ENCODE data around the gene RRAS2.
"Not testable (repeated sequence)": the region's sequence is repeated elsewhere in the genome, so short reads cannot be mapped to it uniquely, and the experiment has no call there.

RRAS2 gene

DNA sequence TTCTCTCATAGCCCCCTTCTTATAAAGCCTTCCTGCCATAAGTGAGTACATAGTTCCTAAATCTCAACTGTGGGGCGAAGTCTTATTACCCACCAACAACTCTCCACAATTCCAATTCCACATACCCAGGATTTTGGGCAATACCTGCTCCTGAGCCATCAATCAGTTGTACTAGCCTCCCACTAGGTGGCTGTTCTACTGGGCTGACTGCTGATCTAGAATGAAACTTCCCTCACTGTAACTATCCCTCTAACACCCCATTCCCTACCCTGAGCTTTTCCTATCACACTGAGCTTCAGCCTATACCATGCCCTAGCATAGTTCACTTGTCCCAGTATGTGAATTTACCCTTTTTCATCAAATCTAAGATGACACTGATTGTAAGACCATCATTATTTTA is 52.5 kb downstream of the RRAS2 start:
- no peak for DNase-seq (ENCODE audit: low read depth in 3 of 3)

DNA sequence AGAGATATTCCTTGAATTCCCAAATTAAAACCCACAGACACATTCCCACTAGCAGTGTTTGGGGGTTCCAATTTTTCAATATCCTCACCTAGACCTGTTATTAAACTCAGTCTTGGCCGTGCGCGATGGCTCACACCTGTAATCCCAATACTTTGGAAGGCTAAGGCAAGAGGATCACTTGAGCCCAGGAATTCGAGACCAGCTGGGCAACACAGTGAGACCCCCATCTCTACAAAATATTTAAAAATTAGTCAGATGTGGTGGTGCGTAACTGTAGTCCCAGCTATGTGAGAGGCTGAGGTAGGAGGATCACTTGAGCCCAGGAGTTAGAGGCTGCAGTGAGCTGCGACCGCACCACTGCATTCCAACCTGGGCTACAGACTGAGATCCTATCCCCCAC is 53.3 kb downstream of the RRAS2 start:
- no peak for DNase-seq (ENCODE audit: low read depth in 3 of 3)

DNA sequence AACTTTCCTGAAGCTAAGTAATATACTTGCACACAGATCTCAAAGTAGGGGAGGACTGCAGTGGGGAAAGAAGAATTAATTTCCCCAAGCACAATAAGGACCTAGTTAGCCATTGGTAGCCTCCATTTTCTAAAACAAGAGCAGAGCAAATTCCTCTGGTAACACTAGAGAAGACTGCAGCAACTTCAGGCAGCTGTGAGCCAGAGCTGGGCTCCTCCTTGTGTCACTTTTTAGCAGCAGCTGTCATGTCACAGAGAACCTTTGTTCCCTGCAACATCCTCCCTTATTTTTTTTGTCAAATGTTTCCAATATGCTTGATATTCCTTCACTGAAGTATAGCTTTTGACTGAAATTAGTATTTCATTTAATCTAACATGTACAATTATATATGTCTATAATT is 54.4 kb downstream of the RRAS2 start:
- no peak for DNase-seq (ENCODE audit: low read depth in 3 of 3)

DNA sequence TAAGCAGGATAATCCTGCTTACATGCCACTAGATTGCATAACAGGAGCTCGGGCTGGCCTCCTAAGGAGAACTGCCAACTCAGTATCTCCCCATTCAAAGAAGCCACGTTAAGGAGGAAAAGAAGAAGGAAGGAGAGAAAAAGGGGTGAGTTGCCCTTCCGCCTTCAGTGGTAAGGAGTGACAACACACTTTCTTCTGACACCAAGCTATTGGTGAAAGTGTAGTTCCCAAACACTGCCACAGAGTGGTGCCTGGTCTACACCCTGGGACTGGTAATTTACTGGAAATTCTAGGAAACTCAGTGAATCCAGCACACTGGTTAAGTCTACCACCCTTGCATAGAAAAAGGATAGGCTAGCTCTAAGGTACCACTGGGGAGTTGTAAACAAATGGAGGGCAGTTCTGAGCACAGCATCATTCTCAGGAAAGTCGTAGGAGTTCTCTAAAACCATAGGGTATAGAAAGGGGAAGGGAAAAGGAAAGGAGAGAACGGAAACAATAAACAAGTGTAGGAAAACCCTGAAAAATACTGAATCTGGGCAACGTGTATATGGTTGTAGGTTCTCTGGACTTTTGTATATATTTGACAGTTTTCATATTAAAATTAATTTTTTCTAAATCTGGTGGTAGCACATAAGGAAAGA is 58.2 kb downstream of the RRAS2 start:
- peak; percentile 8 to 12 (median 10) for DNase-seq (ENCODE audit: low read depth in 3 of 3)

DNA sequence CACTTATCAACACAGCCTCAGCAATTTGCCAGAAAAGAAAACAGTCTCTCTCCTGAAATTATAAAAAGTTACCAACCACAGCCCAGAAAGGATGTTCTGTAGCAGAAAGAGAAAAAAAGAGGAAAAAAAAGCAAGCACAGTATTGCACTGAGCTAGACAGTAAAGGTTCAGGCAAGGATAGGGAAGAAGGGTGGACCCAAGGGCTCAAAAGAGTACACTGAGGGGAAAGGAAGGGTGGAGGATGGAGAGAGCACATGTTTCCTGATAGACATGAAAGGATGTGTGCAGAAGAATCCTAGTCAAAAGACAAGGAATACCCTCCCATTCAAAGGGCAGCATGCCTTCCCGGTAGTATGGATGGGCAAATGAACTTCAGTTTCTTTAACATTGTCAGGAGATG is 59.1 kb downstream of the RRAS2 start:
- no peak for DNase-seq (ENCODE audit: low read depth in 3 of 3)

DNA sequence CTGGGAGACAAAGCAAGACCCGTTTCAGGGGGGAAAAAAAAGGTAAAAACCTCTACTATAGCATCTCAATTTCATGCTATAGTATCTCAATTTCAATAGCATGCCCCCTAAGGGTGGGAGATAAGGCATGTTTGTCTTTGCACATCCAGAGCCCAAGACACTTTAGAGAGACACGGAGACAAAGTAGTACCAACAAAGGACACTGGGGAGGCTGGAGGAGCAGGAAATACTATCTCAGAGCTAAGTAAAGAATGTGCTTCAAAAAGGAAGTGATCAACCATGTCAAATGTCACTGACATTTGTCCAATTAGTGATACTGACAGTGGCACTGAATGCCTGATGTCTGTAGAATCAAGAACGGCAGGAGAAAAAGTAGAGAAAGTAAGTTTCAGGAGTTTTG is 68.6 kb downstream of the RRAS2 start:
- no peak for DNase-seq (ENCODE audit: low read depth in 3 of 3)

DNA sequence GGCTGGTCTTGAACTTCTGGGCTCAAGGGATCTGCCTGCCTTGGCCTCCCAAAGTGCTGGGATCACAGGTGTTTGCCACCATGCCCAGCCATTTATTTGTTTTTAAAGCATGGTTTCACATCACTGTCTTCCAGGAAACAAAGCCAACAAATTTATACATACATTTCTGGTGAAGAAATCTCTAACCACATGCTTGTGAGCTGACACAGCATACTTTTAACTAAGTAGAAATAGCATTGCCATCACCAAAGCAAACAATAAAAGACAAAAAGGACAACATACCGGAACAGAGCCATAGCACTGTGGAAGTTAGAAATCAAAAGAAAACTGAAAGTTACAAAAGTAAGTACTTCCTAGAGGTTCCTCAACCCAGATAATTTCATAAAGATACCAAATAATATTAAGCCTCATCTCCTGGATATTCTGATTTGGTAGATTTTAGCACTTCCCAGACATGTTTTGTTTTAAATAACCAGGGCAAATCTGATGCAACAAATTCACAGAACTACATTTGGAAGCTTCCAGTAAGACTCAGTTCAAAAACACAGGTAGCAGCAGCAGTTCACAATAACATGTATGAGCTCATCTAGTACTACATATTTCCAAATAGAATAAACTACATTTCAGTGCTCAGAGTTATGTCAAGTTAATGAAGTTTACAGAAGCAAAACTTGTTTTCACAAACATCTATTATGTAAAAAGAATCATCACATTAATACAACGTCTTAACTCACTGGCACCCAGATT is 70.6 kb downstream of the RRAS2 start:
- no peak for DNase-seq (ENCODE audit: low read depth in 3 of 3)

DNA sequence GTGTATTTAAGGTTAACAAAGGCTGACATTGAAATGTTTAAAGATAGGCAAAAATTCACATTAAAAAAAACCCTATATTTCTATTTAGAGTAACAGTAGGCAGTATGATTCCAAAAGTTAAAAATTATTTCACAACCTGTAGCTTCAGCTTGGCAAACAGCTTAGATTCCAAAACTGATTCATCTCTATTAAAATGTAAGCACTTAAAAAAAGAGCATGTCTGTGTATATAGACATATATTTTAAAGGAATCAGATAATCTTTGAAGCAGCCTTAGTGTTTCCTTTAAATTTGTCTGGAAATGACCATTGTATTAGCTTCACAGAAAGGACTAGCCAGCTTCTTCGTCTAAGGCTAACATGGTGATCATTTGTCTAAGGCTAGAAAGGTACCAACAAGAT is 80.1 kb downstream of the RRAS2 start:
- DNase-seq (ENCODE audit: low read depth in 3 of 3), result not testable (repeated sequence)

DNA sequence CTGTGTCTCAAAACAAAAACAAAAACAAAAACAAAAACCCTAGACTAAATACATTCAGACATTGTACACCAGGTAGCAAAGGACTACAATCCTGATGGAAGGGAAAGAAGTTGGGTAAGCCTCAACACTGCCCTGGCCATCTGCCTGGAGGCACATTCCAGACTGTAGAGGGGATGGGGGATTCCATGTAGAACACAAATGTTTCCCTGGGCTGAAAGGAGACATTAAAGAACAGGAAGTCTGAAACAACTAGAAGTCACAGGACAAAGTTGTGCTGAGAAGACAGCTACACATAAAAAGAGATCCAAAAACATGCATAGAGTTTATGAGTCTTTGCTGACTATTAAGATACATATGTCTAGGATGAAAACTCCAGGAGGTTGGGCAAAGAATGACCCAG is 83.9 kb downstream of the RRAS2 start:
- DNase-seq (ENCODE audit: low read depth in 3 of 3), result no peak

DNA sequence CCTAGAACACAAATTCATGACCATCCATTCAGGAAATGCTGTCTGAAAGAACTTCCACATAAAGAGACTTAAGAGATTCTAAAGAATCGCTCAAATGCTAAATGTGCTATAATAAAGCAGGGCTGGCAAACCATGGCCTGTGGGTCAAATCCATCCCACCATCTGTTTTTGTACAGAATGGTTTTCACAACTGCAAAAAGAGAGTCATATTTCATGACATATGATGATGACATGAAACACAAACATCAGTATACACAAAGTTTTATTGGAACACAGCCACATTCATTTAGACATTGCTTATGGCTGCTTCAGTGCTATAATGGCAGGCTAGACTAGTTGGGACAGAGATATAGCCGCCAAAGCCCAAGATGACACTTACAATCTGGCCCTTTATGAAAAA is 85.1 kb downstream of the RRAS2 start:
- no peak for DNase-seq (ENCODE audit: low read depth in 3 of 3)

DNA sequence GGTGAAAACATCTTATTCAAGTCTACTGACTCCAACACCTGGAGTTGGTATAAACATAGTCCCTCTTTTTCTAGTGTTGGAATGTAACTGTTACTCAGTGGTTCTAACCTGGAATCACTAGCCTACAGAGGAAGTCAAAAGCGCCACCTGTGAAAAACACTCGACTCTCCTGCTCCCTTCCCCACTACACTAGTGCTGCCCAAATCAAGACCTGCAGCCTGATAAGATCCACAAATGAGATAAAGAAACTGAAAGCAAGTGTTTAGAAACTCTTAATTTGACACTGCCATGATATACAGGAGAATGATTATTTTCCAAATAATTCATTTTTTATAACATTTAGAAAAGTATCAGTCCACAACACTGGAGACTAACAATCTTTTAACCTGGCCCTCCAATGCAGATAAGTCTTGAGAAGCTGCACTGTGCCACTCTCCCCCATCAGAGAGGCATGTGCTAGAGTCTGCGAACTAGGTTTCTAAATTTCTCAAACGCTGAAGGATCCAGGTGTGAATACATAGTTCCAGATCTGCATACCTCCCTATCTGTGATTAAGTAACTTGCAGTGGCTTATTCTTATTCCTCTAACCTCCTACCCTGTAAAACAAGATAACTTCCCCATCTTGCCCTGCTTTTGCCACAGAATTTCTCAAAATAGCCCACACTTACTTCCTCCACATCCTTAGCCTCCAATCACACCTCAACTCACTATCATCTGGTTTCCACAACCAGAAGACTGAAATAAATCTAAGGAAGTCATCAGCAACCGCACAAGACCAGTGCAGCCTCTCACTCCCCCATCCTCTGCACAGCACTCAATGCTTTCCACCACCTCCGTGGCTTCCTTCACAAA is 88.1 kb downstream of the RRAS2 start:
- no peak for DNase-seq (ENCODE audit: low read depth in 3 of 3)

DNA sequence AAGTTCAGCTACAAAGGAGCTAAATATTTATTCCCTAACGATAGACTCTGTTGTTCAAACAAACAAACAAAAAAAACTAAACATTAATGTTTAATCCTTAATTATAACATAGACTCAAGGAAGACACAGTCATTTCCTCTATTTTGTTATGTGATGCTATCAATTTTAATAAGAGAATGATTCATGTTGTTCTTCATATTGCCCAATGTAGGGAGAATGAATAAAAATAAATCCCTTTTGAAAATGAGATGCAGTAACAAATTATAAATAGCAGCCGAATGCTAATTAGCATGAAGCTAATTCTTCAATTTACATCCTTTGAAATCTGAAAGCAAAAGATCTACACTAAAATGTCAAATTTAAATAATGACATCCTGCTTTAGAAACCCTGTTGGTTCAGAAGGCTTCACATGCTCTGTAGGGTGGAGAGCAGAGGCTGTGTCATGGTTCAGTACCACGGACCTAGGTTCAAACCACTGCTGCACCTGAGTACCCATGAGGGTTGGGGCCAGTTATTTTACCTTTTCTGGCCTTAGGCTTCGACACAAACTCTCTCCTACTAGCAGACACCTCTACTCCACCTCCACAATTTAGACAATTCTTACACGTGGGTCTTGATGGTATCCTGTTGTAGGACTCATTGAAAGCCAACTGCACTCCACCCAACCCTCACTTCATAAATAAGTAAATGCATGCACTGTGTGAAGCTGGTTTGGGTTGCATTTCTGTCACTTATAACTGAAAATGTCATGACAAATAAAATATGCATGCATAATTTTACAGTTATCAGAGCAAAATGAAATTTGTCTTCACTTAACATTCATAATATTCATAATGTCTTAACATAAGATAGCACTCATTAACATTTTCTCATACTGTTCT is 89.0 kb downstream of the RRAS2 start:
- no peak for DNase-seq (ENCODE audit: low read depth in 3 of 3)

DNA sequence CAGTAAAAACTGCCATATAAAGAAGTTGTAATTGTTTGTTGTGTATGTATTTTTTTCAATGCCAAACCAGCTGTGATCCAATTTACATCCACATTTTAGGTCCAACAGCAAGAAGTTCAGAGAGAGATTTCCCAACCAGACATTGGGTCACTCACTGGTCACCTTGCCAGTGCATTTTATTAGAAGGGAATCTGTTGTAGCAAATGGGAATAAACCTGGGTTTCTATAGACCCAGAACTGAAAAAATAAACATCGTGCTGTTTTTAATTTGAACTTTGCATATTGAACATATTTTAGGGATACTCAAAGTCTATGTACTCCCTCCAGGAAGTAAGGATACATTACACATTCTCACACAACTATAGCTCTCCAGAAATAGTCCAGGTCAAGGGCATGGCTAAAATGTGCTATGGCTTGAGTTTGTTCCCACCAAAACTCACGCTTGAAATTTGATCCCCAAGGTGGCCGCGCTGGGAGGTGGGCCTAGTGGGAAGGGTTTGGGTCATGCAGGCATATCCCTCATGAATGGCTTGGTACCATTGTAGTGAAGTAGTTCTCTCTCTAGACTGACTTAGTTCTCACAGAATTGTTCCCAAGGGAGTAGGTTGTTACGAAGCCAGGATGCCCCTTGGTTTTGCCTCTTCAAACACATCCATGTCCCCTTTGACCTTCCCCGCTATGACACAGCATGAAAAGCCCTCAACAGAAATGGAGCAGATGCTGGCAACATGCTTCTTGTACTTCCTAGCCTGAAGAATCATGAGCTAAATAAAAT is 90.9 kb downstream of the RRAS2 start:
- DNase-seq (ENCODE audit: low read depth in 3 of 3), result no peak

DNA sequence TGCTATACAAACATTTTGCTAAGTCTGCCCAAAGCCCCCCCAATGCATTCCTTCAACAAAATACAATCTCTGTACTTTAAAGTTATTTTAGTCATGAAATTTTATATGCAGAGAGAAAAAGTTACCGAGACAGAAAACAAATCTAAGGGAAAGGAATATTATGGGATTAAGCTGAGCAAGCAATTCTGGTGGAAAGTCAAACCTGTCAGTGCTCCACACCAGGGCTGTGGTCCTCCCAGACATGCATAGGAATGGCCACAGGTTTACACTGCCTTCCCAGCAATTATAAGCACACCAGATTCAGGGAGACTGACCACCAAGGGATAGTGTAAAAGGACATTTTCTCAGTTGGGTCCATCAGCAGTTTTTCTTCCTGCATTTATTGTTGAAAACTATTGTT is 92.4 kb downstream of the RRAS2 start:
- DNase-seq (ENCODE audit: low read depth in 3 of 3), result no peak

DNA sequence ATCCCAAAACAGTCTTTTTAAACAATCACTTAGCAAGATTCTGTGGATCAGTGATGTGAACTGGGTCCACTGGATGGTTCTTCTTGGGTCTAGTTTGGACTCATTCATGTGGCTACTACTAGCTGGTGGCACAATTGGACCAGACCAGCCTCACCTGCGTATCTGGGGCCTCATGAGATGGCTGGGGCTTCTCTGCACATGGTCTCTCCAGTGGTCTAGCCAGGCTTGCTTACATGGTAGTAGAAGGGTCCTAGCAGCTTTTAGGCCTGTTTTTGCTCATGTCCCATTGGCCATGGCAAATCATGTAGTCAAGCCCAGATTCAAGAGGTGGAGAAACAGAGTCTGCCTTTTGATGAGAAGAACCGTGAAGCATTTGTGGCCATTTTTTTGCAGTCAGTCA is 94.0 kb downstream of the RRAS2 start:
- no peak for DNase-seq (ENCODE audit: low read depth in 3 of 3)

DNA sequence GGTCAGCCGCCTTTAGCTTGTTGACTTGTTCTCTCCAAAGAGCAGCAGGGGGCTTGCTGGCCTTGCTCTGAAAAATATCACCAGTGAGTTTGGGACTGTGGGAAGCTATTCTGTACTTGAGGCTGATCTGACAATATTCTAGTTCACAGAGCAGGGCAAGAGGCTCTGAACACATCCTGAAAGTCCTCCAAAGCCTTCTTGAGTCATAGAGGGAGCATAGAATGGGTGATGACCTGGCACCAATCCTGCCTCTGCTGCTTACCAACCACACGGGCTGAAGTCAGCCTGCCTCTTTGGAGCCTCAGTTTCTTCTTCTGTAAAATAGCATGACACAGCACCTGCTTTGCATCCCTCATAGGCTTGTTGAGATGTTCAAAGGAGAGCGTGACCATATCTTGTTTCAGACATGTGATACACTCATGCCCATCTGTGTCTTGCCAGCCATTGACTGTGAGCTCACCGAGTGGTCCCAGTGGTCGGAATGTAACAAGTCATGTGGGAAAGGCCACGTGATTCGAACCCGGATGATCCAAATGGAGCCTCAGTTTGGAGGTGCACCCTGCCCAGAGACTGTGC is 96.6 kb downstream of the RRAS2 start:
- no peak for DNase-seq (ENCODE audit: low read depth in 3 of 3)

DNA sequence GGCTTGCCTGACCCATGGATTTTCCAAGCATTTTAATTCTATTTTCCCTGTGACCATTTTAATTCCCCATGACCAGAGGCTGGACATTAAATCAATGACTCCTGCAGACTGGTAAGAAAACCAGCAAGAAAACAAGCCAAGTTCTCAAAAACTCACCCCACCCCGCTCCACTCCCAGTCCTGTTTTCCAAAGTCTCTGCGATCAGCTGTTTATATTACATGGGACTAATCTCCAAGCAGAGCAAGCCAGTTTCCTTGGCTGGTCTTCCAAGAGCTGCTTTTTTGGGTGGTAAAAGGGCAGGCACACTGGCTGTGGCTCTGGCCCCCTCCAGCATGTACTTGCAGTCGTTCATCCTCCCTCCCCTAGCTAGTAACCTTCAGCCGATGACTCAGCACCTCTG is 97.9 kb downstream of the RRAS2 start:
- no peak for DNase-seq (ENCODE audit: low read depth in 3 of 3)

DNA sequence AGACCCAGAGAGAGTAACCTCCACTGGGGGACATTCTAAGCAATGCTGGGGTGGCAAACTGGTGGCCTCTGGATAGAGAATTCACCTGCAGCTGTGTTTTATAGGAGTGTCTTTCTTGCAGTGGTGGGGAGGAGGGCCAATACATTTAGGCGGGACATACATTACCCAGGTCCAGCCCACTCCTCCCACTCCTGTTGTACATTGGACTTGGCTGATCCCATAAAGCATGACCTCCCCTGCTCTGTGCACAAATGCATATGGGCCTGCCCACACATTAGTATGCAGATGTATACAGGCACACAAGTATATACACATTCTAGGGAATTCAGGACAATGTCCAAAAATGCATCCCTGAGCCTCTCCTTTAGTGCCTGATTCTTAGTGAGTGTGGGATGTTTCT is 99.1 kb downstream of the RRAS2 start:
- no peak for DNase-seq (ENCODE audit: low read depth in 3 of 3)

DNA sequence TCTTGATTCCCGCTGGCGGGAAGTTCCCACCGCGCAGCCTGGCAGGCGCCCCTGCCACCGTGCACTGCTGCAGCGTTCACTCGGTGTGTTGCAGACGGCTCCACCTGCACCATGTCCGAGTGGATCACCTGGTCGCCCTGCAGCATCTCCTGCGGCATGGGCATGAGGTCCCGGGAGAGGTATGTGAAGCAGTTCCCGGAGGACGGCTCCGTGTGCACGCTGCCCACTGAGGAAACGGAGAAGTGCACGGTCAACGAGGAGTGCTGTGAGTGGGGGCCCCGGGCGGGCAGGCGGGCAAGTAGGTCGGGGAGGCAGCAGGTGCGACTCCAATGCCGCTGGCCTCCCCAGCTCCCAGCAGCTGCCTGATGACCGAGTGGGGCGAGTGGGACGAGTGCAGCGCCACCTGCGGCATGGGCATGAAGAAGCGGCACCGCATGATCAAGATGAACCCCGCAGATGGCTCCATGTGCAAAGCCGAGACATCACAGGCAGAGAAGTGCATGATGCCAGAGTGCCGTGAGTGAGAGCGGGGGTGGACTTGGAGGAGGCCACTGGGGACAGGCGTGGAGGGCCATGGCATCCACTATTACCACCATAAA is 99.7 kb downstream of the RRAS2 start:
- no peak for DNase-seq (ENCODE audit: low read depth in 3 of 3)

DNA sequence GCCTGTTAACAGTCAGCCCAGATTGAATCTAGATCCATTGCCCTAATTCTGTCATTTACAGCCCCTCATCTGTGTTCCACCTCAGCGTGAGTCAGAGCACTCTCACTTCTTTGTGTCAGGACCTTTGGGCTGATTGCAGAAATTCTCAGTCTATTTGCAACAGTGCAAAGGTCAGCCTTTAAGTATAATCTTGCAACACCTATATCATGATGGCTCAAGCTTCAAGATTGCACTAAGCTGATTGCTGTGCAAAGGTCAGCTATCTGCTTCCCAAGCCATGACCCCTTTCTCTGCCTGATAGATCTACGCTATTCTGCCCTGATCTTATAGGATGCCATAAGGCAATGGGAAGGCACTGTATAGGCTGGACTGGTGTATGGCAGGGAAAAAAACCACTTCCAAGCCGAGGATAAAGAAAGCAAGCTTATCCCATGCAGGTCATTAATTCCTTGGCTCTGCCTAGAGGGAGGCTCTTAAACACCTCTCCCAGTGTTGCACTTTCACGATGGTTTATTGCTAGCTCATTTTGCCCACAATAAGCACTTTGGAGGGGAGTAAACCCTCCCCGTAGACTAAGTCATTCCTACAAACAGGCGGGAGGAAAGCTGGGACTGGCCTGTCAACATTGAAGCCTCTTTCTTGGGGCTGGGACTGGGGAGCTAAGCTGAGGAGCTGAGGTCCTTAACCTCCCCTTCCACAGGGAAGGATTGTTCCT is 100.6 kb downstream of the RRAS2 start:
- no peak for DNase-seq (ENCODE audit: low read depth in 3 of 3)
